ENCODE results near the gene TMEM187. TPM values are rescaled to one million over a fixed set of nuclear protein-coding genes. Genes with fewer than 3 reads are reported as not detected.

TMEM187 gene
- total RNA-seq, 1 donor: 6.9 TPM

DNA sequence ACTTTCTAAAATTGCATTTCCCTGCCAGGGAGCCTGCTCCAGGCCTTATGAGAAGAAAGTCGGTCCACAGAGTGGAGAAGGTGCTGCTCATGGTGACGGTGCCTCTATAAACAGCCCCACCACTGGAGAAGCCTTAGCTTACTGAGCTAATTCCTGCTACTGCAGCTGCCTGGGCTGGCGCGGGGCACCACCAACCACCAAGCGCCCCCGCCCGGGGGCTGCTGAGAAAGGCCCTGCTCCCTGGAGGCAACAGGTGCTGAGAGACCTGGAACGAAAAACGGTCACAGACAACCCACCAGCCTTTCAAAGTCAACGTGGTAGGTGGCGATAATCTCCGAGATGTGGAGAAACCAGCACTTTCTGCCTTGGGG, 3.8 kb upstream of the TMEM187 start:
- H3K79me2 ChIP-seq (ENCODE audit: insufficient read depth, low read length): peaks cover 67% of the 10 kb centered on the region
- DNase-seq (ENCODE audit: insufficient read length, low spot score, missing footprints): no peak
- H3K27me3 ChIP-seq (ENCODE audit: insufficient read depth, low read length): no peaks in the 10 kb centered on the region
- H2AFZ ChIP-seq (ENCODE audit: low read length): no peak overlapping the region
- peak overlapping the region; percentile 94 for H3K4me2 ChIP-seq (ENCODE audit: insufficient read depth, low read length)
- peak overlapping the region; percentile 45 for H3K27ac ChIP-seq (ENCODE audit: low read depth, low read length)
- peak overlapping the region; percentile 99 for H3K4me3 ChIP-seq (ENCODE audit: insufficient read depth, low read length)
- H3K9me3 ChIP-seq (ENCODE audit: low read depth, low read length): no peaks in the 10 kb centered on the region
- peaks cover 40% of the 10 kb centered on the region for H3K4me1 ChIP-seq (ENCODE audit: insufficient read depth, low read length)
- TF ChIP-seq, protein P1, sequence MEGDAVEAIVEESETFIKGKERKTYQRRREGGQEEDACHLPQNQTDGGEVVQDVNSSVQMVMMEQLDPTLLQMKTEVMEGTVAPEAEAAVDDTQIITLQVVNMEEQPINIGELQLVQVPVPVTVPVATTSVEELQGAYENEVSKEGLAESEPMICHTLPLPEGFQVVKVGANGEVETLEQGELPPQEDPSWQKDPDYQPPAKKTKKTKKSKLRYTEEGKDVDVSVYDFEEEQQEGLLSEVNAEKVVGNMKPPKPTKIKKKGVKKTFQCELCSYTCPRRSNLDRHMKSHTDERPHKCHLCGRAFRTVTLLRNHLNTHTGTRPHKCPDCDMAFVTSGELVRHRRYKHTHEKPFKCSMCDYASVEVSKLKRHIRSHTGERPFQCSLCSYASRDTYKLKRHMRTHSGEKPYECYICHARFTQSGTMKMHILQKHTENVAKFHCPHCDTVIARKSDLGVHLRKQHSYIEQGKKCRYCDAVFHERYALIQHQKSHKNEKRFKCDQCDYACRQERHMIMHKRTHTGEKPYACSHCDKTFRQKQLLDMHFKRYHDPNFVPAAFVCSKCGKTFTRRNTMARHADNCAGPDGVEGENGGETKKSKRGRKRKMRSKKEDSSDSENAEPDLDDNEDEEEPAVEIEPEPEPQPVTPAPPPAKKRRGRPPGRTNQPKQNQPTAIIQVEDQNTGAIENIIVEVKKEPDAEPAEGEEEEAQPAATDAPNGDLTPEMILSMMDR (IDR thresholded peaks at IDR 0.05; ENCODE audit: extremely low read depth, low read depth, low read length): no peak
- H4K20me1 ChIP-seq (ENCODE audit: insufficient read depth, low read length): peaks cover 63% of the 10 kb centered on the region
- H3K36me3 ChIP-seq (ENCODE audit: insufficient read depth, low read length): peaks cover 3% of the 10 kb centered on the region

DNA sequence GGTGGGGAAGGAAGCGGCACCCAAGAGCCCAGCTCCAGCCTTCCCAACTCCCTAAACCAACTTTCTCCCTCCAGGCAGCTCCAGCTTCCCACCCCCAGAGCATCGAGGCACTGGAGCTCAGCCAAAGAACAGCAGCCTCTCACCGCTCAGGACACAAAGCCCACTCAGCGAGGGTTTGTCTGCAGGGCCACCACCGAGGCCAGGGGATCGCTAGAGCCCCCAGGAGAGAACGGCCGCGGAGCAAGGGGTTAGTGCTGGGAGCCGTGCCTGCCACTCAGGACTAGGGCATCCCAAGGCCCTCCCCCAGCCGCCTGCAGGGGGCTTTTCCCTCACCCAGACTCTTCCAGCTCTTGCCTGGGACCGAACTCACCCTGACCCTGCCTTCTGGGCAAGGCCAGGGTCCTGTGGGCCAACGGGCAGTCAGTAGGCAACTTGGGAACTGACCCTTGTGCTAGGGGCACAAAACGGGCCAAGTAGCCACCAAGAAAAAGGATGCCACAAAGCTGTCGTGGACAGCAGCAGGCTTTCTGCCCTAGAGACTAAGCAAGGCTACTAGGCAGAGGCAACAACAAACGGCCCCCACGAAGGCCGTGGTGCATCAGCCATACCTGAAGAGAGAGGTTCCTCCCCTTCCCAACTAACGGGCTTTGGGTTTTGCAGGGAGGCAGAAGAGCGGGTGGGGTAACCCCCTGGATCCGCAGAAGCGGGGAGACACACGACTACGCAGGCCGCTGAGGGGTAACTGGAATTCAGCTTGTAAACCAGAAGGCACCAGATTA, 3.2 kb upstream of the TMEM187 start:
- Histone ChIP-seq H4K20me1 (ENCODE audit: insufficient read depth, low read length) (peaks cover 58% of the 10 kb centered on the region), H3K27ac (ENCODE audit: low read depth, low read length) (peak overlapping the region; percentile 45)
- DNase-seq (ENCODE audit: insufficient read length, low spot score, missing footprints): no peak

DNA sequence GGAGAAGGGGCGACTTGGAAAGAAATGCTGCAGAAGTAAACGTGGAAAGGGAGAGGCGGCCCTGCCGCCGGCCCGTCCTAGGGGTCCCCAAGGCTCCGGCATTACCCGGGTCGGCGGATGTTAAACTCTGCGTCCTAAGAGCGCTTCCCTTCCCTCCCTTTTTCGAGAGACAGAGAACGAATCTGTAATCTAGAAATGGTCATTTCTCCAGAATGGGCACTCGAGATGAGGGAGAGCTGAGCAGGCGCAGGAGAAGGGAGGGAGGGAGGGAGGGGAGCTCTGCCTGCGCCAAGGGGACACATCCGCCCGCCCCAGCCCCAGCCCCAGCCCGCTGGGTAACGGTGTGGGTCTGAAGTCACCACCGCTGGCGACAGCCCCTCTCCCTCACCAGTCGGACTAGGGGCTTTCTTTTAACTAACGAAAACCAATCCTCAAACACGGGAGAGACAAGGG, 2.6 kb upstream of the TMEM187 start:
- H3K27ac ChIP-seq (ENCODE audit: low read depth, low read length): peak overlapping the region; percentile 45
- H2AFZ ChIP-seq (ENCODE audit: low read length): no peak overlapping the region
- H3K27me3 ChIP-seq (ENCODE audit: insufficient read depth, low read length): no peaks in the 10 kb centered on the region
- peak overlapping the region; percentile 99 for H3K4me3 ChIP-seq (ENCODE audit: insufficient read depth, low read length)
- peaks cover 44% of the 10 kb centered on the region for H3K4me1 ChIP-seq (ENCODE audit: insufficient read depth, low read length)
- peaks cover 3% of the 10 kb centered on the region for H3K36me3 ChIP-seq (ENCODE audit: insufficient read depth, low read length)
- no peaks in the 10 kb centered on the region for H3K9me3 ChIP-seq (ENCODE audit: low read depth, low read length)
- H4K20me1 ChIP-seq (ENCODE audit: insufficient read depth, low read length): peaks cover 52% of the 10 kb centered on the region
- TF ChIP-seq, protein P1 (IDR thresholded peaks at IDR 0.05; ENCODE audit: extremely low read depth, low read depth, low read length): no peak
- H3K79me2 ChIP-seq (ENCODE audit: insufficient read depth, low read length): peaks cover 68% of the 10 kb centered on the region
- H3K4me2 ChIP-seq (ENCODE audit: insufficient read depth, low read length): peak overlapping the region; percentile 94
- DNase-seq (ENCODE audit: insufficient read length, low spot score, missing footprints): peak; percentile 94

More for the DNA sequence above, 3.2 kb upstream of the TMEM187 start:
- peaks cover 68% of the 10 kb centered on the region for H3K79me2 ChIP-seq (ENCODE audit: insufficient read depth, low read length)
- H3K4me2 ChIP-seq (ENCODE audit: insufficient read depth, low read length): peak overlapping the region; percentile 94
- TF ChIP-seq, protein P1 (IDR thresholded peaks at IDR 0.05; ENCODE audit: extremely low read depth, low read depth, low read length): no peak
- no peaks in the 10 kb centered on the region for H3K27me3 ChIP-seq (ENCODE audit: insufficient read depth, low read length)
- H3K9me3 ChIP-seq (ENCODE audit: low read depth, low read length): no peaks in the 10 kb centered on the region
- peaks cover 3% of the 10 kb centered on the region for H3K36me3 ChIP-seq (ENCODE audit: insufficient read depth, low read length)
- no peak overlapping the region for H2AFZ ChIP-seq (ENCODE audit: low read length)
- H3K4me3 ChIP-seq (ENCODE audit: insufficient read depth, low read length): peak overlapping the region; percentile 99
- peaks cover 44% of the 10 kb centered on the region for H3K4me1 ChIP-seq (ENCODE audit: insufficient read depth, low read length)

DNA sequence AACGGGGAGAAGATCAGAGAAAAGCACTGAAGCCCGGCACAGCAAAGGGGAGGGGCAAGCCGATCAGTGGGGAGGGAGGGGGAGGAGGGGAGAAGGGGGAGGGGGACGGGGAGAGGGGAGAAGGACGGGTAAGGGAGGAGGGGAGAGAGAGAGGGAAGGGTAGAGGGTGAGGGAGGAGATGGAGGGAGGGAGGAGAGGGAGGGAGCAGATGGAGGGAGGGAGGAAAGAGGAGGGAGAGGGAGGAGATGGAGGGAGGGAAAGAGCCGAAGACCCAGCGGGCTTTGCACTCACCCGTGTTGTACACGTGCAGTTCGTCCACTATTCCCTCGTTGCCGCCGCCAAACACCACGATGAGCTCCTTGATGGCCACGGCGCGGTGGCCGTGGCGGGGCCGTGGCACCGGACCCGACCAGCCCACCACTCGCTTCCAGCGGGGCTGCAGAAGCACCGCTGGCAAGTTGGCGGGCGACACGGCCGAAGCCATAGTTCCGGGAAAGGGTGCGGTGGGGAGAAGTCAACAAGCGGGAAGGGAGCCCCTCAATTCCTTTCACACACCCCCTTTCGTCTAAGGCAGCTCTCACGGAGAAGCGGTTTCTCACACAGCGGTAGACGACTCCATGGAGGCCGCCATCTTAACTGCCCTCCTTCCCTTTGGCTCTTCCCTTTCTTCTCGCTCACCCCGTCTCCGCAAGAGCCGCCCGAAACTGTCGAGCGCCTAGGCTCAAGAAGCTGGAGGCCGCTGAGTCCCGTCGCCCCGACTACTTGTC, 2.0 kb upstream of the TMEM187 start:
- H3K4me2 ChIP-seq (ENCODE audit: insufficient read depth, low read length): peak overlapping the region; percentile 94

More for the DNA sequence above, 2.0 kb upstream of the TMEM187 start:
- H3K79me2 ChIP-seq (ENCODE audit: insufficient read depth, low read length): peaks cover 61% of the 10 kb centered on the region
- peak overlapping the region; percentile 99 for H3K27ac ChIP-seq (ENCODE audit: low read depth, low read length)
- TF ChIP-seq, protein P1 (IDR thresholded peaks at IDR 0.05; ENCODE audit: extremely low read depth, low read depth, low read length): no peak
- H3K36me3 ChIP-seq (ENCODE audit: insufficient read depth, low read length): peaks cover 3% of the 10 kb centered on the region
- H3K27me3 ChIP-seq (ENCODE audit: insufficient read depth, low read length): no peaks in the 10 kb centered on the region
- peaks cover 44% of the 10 kb centered on the region for H3K4me1 ChIP-seq (ENCODE audit: insufficient read depth, low read length)
- H4K20me1 ChIP-seq (ENCODE audit: insufficient read depth, low read length): peaks cover 46% of the 10 kb centered on the region
- H3K4me3 ChIP-seq (ENCODE audit: insufficient read depth, low read length): peak overlapping the region; percentile 99
- peak overlapping the region; percentile 98 for H2AFZ ChIP-seq (ENCODE audit: low read length)
- H3K9me3 ChIP-seq (ENCODE audit: low read depth, low read length): no peaks in the 10 kb centered on the region
- DNase-seq (ENCODE audit: insufficient read length, low spot score, missing footprints): peak; percentile 92

Data from osteoblast (primary cell).